GM18867 (cell line): ENCODE data around the gene CAMK2A.

Experiments
- ATAC-seq: cut with Tn5 transposase; IDR thresholded peaks from one replicate; pipeline ENCODE4 v1.9.1; 2021; ENCODE audit warnings: mild to moderate bottlenecking, moderate library complexity; ENCODE audit not compliant: unreplicated experiment

The CAMK2A gene

DNA sequence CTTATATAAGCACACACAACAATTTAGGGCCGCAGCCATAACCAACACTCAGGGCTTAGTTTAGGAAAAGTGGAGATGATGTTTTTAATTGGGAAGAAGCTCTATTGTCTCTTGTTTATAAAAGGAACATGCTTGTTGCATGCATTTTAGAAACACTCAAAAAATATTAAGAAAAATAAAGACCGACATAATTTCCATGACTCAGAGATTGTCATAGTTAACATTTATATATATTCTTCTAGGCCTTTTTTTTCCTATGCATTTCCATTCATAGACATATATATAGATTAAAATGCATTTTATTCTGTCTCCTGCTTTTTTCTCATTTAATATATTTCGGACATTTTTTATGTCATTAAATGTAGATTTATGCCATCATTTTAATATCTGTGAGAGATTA, 26.7 kb upstream of the CAMK2A start:
- ATAC-seq, result no peak

- no peak for ATAC-seq
Observed at GRCh38 chr5:150315245-150315644, 25.7 kb upstream of the CAMK2A start.

DNA sequence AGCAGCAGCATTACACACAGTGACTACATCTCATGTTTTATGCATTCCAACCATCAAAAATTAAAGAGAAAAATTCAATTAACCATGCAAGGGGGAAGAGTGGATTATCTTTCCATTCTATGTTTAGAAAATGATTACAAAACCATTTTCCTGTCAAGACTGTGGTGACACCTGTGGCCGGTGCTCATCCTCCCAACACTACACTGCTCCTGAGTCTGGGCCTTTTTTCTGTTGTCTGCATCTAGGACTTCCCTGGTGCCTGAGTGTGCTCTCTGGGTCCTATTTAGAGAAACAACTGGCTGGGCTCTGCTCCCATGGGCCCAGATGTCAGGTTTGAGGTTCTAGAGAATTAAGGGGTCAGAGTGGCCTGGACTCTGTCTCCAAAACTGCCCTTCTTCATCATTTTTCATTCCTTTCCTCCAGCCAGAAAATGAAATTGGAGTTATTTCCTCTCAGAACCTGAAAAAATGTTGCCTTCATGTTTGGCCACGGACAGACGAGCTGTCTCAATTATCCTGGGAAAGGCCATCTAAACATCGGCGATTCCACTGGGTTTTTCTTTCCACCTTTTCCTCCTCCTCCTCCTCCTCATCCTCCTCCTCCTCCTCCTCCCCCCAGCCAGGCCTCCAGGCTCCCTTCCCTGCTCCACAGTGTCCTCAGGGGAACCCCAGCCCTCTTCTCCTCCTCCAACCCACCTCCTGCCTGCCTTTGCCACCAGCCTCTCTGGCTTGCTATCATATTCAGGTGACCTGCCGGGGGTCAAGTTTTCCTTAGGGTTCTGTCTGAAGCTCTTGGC, 24.5 kb upstream of the CAMK2A start:
- ATAC-seq, result no peak

DNA sequence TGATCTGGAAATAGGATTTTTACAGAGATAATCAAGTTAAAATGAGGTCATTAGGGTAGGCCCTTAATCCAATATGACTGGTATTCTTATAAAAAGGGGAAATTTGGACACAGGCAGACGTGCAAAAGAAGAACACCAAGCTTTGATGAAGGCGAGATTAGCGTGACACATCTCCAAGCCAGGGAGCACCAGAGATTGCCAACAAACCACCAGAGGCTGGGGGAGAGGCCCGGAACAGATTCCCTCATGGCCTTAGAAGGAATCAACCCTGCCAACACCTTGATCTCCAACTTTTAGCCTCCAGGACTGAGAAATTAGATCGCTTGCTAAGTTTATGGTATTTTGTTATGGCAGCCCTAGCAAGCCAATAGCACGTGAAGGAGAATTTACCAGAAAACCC, 23.9 kb upstream of the CAMK2A start:
- no peak for ATAC-seq

- no peak for ATAC-seq
Observed at GRCh38 chr5:150312518-150312917, 22.9 kb upstream of the CAMK2A start.

- ATAC-seq, result no peak
Observed at GRCh38 chr5:150311015-150311692, 21.6 kb upstream of the CAMK2A start.

DNA sequence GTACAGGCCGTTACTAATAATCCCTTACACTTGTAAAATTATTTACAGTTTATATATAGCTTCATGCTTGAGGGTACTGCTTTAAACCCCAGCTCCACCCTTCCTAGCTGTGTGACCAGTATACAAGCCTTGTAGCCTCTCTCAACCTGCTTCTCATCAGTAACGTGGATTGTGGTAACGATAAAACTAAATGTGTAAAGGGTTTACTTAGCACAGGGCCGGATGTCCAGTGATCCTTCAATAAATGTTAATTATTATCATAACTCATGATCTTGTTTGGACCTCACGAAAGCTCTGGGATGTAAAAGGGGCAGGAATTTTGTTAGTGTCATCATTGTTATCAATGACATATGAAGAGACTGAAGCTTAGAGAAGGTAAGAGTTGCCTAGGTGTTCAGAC, 20.7 kb upstream of the CAMK2A start:
- no peak for ATAC-seq

GRCh38 chr5:150309886-150310239, 20.3 kb upstream of the CAMK2A start:
- no peak for ATAC-seq

DNA sequence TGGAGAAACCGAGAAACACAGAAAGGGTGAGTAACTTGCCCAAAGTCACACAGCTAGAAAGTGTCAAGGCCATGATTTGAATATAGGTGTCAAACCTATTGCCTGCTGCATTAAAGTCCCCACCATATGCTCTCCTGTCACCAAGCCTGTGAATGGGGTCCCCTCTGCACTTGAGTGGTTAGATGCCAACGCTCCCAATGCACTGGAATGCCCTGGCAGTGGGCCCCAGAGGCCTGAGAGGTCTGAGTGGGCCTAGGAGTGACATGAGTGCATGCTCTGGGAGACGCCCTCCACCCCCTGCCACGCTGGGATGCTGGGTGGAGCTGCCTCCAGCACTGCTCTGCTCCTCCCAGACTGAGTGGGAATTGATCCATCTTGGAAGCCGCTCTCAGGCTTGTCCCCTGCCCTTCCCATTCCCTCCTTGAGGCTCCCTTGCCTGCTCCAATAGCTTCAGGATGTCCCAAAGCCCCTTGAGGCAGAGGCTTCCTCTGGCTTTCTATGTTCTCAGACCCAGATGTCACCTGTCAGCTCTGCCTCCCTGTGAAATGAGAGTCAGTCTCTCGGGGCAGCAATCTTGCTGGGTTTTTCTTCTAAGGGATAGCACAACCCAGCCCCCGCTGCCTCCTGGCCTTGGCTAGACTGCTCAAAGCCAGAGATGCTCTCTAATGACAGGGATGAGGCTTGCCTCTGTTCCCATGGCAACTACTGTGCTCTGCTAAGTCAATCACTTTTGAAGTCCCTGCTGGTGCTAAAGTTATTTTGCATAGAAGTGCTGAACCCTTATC, 19.7 kb upstream of the CAMK2A start:
- no peak for ATAC-seq

DNA sequence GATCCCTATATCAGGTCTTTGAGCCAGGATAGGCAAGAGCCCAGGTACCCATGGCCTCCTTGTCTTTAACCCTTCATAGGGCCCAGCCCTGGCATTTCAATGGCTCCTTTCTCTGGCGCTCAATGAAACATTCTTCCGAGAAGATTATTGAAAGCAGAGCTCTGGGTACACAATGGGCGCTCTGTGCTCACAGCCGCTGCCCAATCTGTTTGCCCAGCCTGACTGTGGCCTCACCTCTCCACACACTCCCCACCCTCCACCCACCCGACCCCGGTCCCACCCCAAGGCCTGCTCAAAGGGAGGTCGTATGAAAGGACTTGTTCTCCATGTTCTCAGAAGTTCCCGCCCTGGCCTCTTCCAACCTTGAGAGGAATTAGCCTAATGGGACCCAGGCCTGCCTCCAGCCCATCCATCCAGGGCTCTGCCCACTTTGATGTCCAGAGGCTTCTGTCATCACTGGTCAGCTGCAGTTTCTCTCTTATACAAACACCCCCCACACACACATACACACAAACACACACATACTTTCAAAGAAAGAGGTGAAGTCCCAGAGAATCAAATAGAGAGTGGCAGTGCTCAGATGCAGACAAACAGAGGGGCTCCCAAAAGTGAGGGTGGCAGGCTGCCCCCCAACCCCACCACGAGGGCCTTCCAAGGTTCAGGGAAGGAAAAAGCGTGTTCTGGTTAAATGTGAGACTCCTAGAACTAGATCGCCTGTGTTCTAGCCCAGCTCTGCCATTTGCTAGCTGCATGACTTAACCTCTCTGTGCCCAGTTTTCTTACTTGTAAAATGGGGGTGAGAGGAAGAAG, 18.2 kb upstream of the CAMK2A start:
- ATAC-seq, result no peak

DNA sequence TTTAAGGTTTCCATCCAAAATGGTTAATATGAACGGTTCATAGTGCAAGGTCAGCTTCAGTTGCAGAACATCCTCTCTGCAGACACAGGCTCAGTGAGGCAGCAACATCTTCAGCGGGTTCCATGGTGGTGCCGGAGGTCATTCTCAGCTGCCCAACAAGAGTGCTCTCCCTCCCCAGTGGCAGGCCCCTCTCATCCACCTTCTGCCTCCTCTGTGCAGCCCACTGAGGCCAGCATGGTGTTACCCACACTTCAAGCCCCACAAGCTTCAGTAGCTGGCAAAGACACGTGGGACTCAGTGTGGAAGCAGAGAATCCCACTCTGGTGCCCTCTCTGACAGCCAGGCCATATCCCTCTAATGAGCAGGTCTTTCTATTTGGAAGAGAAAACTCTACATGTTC, 17.2 kb upstream of the CAMK2A start:
- ATAC-seq, result no peak

- ATAC-seq, result no peak
Observed at GRCh38 chr5:150305557-150305956, 16.0 kb upstream of the CAMK2A start.

GRCh38 chr5:150305095-150305494, 15.5 kb upstream of the CAMK2A start:
- ATAC-seq, result no peak

GRCh38 chr5:150304481-150305081, 15.0 kb upstream of the CAMK2A start:
- ATAC-seq, result no peak

DNA sequence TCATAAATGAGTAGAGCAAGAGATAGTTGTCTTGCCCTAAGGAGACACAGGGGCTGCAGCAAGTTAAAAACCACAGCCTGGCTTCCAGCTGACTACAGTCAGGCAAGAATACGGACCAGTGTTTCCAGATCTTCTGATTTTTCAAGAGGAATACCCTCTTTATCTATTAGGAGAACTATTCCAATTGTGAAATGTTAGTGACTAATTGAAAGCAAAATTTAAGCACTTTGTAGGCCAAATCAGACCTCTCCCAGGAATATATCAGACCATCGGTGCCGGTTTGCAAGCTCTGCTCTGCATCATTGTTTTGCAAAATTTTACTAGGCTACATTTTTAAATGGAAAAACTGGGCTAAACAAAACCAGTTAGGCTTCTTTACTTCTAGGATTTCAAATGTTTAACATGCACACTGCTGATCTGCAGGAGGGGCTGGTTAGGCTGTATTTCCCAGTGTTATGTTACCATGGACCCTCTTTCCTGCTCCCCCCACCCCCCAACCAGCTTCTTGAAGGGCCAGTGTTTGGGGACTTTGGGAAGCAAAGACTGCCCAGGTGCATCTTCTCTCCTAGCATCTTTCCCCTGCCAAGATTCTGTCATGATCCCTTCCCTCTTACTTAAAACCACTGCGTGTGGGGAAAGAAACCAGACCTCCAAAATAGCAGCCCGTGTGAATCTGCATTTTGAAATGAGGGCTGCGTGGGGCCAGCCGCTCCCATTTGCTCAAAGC, 14.2 kb upstream of the CAMK2A start:
- no peak for ATAC-seq

DNA sequence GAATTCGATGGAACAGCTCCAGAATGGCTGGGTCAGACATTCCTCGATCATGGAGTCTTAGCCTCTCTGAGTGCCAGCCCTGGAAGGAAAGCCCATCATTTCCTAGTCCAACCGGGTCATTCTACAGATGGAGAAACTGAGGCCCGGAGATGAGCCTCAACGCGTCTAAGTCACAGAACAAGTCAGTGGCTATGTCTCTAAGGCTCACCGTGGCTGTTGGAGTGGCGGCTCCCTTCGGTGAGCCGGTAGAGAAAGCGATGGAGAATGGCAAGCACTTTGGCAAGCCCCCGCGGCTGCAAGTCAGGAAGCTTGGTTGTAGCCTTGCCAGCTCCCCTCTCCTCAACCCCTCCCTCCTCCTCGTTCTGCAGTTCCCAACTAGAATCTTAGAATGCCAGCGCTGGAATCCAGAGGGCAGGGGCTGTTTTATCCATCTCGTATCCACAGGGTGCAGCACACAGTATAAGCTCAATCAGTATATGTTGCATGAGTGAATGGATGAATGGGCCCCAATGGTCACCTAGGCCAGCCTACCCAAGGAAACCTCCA, 13.6 kb upstream of the CAMK2A start:
- ATAC-seq, result no peak

GRCh38 chr5:150302301-150303069, 12.9 kb upstream of the CAMK2A start, which contains the start of gene ARSI:
TSS of gene ARSI (minus strand) at chr5:150302905. CDS start at chr5:150302373, 532 bp downstream.
- ATAC-seq, result no peak

GRCh38 chr5:150301901-150302300, 12.3 kb upstream of the CAMK2A start:
- no peak for ATAC-seq

GRCh38 chr5:150301170-150301505, 11.6 kb upstream of the CAMK2A start:
- ATAC-seq, result no peak
